Retinal pigment epithelial cell (primary cell): ENCODE results near the gene MSANTD1.

Source experiments
- DNase-seq: peaks from one replicate; pipeline ENCODE4 v3.0.0-alpha.2; 2010; ENCODE audit warnings: low read depth
- H3K4me3 ChIP-seq: 2 replicates; pipeline ENCODE4 v1.5.1; 2011; ENCODE audit warnings: mild to moderate bottlenecking, low read length, control low read depth, moderate library complexity
- CTCF ChIP-seq: conservative IDR thresholded peaks from 2 replicates; pipeline ENCODE4 v1.5.1; 2011; ENCODE audit warnings: low read depth, low read length, control low read depth, inconsistent platforms

Gene MSANTD1

GRCh38 chr4:3266076-3266475 is 17.1 kb downstream of the MSANTD1 start:
- no peak for TF ChIP-seq CTCF
- no peak for DNase-seq
- no peak overlapping the region for H3K4me3 ChIP-seq

DNA sequence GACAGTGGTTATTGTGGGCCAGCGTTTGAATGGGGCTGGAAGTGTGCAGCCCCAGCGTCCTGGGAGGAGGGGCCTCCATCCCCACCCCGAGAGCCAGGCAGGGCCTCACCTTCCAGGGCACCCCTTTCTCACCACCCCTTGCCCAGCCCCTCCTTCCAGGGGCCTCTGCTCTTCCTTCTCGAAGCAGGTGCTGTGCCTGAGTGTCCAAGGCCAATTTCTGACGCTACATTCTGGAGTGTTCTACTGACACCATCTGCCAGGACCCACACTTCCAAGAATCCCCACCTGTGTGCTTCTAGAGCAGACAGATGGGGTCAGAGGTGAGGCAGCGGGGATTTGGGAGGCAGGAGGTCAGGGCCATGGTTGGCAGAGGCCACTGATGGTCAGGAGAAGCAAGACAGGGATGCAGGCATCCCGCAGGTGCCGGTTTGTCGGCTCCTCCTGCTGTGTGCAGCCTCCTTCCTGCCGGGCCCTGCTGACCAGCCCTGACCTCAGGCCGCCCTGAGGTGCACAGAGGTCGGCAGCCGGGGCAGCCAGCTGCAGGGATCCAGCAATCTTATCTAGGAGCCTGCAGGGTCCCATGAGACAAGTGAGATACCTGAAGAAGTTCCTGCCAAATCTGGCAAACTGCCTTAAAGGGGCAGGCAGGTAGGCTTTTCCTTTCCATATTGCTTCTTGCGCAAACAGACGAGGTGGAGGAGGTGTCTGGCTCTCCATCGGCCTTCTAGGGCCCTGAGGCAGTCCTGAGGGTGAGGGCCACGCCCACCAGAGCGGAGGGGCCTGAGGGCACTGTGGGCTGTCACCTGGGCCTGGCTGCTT is 18.8 kb downstream of the MSANTD1 start:
- TF ChIP-seq CTCF: no peak
- no peak for DNase-seq
- H3K4me3 ChIP-seq: no peak overlapping the region

GRCh38 chr4:3268395-3269104 is 19.6 kb downstream of the MSANTD1 start:
- no peak for DNase-seq
- no peak overlapping the region for H3K4me3 ChIP-seq
- no peak for TF ChIP-seq CTCF

- no peak for DNase-seq
- H3K4me3 ChIP-seq: no peak overlapping the region
- TF ChIP-seq CTCF: no peak
Observed at GRCh38 chr4:3269105-3269927, 20.4 kb downstream of the MSANTD1 start.

GRCh38 chr4:3269991-3270611 is 21.1 kb downstream of the MSANTD1 start:
- no peak overlapping the region for H3K4me3 ChIP-seq
- no peak for TF ChIP-seq CTCF
- DNase-seq: no peak

DNA sequence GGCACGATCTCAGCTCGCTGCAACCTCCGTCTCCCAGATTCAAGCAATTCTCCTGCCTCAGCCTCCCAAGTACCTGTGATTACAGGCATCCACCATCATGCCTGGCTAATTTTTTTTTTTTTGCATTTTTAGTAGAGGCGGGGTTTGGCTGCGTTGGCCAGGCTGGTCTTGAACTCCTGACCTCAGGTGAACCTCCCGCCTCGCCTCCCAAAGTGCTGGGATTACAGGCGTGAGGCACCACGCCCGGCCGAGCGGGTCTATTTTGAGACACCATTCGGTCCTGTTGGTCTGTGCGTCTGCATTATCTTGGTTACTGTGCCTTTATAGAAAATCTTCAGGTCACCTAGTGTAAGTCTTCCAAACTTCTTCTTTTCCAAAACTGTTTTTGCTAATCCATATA is 22.2 kb downstream of the MSANTD1 start:
- H3K4me3 ChIP-seq: no peak overlapping the region
- DNase-seq: no peak
- no peak for TF ChIP-seq CTCF
